ENCODE data around the gene SPTBN4.
"Not testable (repeated sequence)": the region's sequence is repeated elsewhere in the genome, so short reads cannot be mapped to it uniquely, and the experiment has no call there.

The SPTBN4 gene

DNA sequence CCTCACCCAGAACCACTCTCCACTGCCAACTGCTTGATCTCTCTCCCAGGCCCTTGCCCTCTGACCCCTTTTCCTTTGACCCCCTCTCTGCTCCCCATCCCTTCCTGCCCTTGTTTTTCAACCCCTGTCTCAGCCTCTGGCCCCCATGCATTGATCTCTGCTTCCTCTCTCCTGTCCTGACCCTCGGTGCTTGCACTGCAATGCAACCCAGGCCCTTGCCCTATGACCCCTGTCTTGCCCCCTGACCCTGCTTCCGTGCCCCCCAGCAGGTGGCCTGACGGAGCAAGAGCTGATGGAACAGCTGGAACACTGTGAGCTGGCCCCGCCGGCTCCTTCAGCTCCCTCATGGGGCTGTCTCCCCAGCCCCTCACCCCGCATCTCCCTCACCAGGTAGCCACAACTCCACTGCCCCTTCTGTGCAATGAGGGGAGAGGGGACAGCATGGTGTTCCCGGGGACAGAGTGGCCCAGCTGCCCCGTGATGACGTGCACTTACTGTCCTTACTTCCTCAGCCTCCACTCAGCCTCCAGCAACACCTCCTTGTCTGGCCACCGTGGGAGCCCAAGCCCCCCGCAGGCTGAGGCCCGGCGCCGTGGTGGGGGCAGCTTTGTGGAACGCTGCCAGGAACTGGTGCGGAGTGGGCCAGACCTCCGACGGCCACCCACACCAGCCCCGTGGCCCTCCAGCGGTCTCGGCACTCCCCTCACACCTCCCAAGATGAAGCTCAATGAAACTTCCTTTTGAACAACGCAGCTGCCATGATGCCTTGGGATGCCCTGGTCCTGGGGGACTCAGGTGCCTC lies 123.9 kb downstream of the SPTBN4 start:
- no peak for DNase-seq

DNA sequence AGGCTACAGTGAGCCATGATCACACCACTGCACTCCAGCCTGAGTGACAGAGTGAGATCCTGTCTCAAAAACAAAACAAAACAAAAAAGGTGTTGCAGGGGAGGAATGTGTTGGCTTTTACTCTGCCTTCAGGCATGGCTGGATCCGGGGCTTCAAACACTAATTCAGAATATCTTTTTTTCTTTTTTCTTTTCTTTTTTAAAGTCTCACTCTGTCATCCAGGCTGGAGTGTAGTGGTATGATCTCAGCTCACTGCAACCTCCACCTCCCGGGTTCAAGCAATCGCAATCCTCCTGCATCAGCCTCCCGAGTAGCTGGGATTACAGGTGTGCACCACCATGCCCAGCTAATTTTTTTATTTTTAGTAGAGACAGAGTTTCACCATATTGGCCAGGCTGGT lies 124.9 kb downstream of the SPTBN4 start:
- not testable (repeated sequence) for DNase-seq

DNA sequence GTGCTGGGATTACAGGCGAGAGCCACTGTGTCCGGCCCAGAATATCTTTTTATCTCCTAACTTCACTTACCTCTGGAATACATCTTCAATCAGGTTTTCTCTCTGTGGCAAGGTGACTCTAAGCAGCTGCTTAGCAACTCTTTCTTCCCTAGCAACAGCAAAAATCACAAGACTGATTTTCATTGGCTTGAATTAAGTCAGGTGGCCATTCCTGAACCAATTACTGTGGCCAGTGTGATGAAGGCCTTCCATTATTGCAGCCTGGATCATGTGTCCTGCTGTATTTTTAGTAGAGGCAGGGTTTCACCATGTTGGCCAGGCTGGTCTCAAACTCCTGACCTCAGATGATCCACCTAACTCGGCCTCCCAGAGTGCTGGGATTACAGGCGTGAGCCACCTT lies 125.4 kb downstream of the SPTBN4 start:
- no peak for DNase-seq

DNA sequence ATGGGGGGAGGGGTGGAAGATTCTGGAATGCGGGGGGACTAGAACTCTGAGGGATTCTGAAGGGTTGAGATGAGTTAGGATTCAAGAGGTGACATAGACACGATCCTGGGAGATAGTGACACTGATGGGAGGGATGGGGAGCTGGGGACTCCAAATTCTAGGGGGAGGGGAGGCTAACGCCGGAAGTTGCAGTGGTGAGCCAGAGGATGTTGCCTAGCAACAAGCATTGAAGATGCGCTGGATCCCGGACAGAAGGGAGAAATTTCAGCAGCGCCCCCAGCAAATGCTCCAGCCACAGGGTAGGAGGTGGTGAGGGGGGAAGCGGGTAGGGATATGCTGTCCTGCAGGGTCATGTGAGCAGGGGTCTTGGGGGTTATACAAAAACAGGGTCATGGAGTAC lies 127.5 kb downstream of the SPTBN4 start:
- DNase-seq: peak; percentile 39

DNA sequence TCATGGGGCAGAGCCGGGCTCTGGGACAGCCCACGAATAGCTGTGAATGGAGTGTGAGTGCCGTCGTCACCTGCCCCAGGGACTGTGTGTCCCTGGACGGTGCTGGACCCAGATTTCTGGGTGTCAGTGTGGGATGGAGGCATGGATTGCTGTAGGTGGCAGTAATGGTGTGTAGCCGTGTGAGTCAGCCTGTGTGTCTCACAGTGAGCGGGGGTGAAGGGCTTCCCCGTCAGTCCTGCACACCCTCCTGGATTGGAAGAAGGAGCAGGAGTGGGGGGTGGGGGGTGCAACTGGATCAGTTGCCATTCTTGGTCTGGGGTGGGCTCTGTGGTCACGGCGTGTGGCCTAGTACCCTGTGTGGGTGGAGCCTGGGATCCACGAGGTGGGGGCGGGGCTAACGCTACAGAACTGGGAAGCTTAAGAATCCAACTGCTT lies 127.9 kb downstream of the SPTBN4 start:
- DNase-seq: peak; percentile 22

DNA sequence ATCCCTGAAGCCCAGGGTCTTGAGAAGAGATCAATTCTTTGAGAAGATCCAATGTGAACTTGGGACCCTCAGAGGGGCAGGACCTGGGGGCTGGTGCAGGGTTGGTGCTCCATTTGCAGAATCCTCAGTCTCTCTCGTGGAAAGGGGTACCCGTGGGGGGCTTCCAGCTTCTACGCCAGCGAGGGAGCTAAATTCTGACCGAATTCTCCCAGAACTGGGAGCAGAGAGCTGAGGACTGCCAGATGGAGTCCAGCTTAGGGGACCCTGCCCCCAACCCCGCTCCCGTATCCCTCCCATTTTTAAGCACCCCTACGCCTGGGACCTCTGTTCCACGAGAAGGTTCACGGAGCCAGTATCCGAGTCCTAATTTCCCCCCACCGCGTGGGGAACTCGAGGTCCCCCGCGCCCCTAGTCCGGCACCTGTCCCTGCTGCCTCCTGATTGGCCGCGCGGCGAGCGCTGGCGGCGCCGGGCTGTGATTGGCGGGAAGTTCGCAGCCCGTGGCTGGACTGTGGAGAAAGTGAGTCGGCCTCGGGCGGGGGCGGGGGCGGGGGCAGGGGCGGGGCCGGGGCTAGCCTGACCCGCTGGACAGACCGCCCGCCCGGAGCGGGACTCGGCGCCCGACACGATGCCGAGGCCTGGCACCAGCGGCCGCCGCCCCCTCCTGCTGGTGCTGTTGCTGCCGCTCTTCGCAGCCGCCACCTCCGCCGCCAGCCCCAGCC lies 130.0 kb downstream of the SPTBN4 start:
- DNase-seq: peak; percentile 62

DNA sequence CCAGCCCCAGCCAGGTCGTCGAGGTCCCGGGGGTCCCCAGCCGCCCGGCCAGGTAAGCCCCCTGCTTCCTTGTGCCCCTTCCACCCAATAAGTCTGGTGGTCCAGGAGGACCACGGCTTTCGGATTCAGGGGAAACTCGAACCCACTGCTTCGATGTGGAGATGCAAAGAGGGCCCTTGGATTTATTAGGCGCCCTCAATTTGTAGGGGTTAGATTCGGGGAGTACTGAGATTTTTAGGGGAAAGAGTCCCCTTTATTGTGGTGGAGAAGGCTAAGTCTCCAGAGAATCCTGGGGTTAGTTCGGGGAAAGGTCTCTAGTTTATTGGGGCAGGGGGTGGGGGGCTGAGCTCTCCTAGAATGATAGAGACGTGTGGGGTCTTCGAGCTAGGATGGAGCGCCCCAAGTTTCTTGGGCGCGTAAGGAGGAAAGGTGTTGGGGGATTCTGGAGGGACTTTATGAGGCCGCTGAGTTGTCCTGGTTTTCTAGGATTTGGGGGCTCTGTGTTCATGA lies 130.6 kb downstream of the SPTBN4 start:
- no peak for DNase-seq

DNA sequence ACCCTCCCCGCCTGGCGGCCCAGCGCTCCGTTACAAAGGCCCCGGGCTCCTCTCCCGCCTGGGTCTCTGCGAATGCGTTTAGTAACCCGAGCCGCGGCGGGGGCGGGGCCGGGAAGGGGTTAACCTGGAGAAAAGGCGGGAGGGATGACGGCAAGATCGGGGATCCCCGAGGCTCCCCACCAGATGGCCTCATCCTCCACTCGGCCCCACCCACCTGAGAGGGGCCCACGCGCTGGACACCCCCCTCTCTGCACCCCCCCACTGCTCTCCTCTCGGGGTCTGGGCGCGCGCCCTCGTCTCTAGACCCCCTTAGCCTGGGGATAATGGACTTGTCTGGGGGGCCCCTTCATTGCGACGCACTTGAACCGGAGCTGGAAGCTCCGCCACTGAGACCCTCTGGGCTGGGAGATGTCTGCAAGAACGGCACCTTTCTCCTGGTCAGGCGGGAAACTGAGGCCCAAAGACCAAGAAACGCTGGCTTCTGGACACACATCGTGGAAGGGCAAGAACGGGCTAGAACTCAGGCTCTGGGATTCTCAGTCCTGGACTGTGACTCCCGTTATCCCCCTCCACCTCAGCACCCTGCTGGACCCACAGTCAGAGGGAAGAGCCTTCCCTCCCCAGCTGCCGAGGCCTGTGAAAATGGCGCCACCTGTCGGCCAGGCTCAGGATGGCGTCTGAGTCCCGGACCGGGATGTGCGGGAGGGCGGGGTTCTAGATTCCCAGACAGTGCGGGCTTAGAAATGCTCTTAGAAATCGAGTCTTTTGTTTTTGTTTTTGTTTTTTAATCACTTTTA lies 131.5 kb downstream of the SPTBN4 start:
- peak; percentile 96 for DNase-seq

DNA sequence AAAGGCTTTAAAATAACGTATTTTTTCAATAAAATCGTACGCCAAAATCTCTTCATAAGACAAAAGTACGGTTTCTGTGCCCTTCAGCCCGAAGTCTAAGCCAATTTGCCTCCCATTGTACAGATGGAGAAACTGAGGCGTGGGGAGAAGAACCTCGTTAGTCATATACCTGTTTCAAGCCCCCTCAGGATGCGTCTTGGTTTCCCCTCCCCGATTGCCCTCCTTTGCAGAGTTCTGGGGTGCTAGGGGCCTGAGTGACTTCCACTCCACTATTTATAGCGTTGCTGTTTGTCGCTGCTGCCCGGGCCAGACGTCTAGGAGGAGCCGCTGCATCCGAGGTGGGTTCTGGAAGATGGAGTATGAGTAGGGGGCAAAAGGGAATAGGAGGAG lies 132.1 kb downstream of the SPTBN4 start:
- DNase-seq: no peak

DNA sequence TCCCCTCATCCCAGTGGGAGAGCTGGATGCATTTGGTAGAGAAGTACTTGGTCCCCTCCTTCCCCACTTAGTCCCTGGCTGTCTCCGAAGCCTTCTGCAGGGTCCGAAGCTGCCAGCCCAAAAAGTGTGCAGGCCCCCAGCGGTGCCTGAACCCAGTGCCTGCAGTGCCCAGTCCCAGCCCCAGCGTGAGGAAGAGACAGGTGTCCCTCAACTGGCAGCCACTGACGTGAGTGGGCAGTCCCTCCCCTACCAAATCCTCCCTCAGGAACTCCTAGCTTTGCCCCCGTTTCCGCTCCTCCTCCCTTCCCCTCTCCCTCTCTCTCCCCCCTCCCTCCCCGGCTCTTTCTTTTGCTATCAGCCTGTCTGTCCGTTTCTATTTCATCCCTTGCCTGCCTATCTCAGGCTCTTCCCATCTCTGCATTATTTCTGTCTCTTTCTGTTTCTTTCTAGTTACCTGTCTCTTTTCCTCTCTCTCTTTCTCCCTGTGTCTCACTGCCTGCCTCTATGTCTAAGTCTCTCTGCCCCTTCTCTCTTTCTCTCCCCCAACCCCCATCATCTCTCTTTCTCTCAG lies 132.6 kb downstream of the SPTBN4 start:
- no peak for DNase-seq

DNA sequence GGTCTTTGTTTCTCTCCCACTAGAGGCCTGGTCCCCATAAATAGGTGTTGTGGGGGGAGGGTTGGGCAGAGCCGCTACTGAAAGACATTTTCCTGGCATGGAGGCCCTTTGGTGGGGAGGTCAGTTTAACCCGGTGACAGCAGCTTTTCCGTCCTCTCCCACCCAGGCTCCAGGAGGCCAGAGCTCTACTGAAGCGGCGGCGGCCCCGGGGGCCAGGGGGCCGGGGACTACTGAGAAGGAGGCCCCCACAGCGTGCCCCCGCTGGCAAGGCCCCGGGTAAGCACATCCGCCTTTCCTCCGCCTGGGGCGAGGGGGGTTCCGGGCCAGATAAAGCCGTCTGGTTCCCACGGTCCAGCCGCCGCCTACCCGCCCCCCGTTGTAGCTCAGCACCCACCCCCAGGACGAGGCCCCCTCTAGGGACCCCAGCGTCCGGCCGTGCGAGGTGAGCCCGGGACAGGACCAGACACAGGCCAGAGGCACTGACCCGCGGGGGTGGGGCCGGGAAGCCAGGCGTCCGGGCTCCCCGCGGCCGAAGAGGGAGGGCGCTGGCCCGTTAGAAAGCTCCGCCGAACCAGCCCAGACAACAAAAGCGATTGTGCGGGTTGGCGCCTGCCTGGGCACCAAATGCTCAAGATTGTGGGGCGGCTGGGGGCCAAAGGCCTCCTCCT lies 133.2 kb downstream of the SPTBN4 start:
- DNase-seq: peak; percentile 24

DNA sequence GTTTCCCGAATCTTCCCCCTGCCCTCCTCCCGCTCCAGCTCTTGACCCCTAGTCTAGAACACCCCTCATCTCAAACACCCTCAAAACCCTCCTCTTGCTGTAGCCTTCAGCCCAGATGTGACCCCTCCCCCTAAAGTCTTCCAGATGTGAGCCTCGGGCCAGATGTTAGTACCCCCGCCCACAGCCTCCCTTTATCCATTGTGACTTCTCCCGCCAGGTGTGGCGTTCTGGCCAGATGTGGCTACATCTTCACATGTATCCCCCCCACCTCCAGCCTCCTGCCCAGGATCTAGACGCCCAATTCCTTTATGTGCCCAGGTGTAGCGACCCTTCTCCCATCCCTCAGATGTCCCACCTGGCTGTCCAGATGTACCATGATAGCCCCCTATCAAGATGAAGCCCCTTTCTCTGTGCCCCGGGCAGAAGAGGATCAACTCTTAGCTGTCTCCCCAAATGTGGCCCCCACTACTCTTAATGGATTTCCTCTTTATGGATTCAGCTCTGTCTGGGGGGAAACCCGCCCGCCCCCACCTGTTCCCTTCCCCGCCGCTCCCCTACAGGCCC lies 133.9 kb downstream of the SPTBN4 start:
- no peak for DNase-seq

DNA sequence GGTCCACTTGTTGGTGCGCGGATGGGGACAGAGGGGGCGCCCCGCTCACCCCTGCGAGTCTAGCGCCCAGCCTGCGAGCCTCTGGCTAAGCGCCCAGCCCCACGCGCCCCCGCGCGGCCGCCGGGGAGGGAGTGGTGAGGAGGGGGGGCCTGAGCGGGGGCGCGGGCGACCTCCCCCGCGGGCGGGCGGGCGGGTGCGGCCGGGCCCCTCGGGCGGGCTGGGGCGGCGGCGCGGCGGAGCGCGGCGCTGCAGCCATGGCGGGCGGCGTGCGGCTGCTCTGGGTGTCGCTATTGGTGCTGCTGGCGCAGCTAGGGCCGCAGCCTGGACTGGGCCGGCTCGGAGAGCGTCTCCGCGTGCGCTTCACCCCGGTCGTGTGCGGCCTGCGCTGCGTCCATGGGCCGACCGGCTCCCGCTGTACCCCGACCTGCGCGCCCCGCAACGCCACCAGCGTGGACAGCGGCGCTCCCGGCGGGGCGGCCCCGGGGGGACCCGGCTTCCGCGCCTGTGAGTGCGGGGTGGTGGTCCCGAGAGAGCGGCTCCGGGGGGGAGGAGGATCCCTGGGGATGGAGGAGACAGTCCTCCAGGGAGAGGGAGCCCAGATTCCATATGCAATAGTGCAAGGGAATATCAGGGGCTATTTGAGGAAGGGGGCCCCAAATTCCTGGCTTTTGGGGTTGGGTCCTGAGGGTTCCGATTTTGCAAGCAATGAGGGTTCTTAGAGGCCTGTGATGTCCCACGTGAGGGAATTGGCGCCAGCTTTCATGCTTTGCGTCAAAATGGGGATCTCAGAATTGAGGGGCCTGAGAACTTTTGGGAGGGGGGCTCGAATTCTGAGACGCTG lies 134.6 kb downstream of the SPTBN4 start, which contains the start of gene LTBP4:
Gene LTBP4, plus strand, starts transcription at position 236 of the 841 bp plus-strand sequence. Its CDS starts 19 bp downstream, at position 255.
- DNase-seq: peak; percentile 42

DNA sequence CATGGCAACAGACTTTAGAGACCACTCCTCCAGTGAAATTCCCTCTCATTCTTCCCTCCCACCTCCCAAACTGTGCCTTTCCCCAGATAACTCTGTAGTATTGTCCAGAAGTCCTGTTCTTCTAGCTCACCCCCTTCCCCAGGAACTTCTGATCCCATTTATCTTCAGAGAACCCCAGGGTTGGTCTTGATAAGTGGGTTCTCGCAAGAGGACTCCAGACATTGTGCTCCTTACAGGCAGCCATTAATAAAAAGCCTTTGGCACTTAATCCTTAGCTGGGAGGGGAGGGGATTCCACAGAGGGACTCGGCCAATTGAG lies 136.2 kb downstream of the SPTBN4 start:
- no peak for DNase-seq

DNA sequence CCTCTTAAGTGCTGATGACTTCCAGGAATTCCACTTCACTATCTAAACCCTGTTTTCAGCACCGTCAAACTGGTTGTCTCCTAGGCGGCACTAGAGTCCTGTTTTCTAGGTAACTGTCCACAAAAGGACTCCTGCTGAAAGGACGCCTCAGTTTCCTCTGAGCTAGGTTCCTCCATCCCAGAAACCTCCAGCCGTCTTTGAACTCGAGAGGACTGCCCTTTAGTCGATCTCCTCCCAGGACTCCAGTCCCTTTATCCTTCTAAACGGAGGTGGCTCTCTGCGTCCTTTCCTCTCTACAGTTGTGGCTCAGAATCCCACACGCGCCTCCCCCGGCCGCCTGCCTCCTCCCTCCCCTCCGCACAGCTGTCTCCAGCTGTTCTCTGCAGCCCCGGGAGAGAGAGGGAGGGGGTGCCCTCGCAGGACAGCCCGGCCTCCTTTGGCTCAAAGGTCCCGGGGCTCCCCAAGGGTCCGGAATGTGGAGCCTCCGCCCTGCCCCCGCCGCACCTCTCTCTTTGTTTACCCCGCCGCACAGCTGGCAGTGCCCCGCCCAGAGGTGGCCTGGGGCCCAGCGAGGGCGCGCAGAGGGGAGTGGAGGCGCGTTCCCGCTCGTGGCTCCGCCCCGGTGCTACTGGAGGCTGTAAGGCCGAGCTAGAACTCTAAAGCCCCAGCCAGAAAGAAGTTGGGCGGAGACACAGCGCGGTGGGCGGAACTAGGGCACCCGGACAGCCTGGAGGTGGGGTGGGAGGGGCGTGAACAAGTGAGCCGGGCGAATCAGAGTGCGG lies 136.8 kb downstream of the SPTBN4 start:
- peak; percentile 89 for DNase-seq

DNA sequence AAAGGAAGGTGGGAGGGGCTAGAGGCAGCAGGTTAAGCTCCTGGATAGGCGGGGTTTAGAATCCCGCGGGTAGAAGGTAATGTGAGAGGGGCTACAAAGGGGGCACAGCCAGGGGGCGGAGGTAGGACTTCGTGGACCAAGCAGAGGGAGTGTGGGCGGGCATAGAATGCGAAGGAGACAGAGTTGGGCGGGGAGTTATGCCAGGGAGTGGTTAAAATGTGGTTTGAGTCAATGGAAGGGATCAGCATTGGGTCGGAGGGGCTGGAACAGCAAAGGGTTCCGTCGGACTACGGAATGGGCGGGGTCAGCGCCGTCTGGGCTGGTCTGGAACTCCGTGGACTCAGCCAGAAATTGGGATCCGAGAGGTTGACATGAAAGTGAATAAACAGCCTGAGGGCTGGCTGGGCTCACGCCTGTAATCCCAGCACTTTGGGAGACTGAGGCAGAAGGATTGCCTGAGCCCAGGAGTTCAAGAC lies 137.4 kb downstream of the SPTBN4 start:
- DNase-seq: no peak

DNA sequence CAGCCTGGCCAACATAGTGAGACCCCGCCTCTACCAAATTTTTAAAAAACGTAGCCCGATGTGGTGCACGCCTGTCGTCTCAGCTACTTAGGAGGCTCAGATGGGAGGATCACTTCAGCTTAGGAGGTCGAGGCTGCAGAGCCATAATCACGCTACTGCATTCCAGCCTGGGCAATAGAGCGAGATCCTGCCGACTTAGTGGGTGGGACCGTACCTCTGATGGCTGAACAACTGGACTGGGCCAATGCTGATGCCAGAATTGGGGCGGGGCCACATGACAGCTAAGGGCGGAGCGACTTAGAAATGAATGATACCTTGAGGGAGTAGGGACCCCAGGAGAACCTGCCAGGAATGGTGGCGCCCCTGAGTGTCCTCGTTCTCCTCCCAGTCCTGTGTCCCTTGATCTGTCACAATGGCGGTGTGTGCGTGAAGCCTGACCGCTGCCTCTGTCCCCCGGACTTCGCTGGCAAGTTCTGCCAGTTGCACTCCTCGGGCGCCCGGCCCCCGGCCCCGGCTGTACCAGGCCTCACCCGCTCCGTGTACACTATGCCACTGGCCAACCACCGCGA lies 137.9 kb downstream of the SPTBN4 start:
- no peak for DNase-seq

DNA sequence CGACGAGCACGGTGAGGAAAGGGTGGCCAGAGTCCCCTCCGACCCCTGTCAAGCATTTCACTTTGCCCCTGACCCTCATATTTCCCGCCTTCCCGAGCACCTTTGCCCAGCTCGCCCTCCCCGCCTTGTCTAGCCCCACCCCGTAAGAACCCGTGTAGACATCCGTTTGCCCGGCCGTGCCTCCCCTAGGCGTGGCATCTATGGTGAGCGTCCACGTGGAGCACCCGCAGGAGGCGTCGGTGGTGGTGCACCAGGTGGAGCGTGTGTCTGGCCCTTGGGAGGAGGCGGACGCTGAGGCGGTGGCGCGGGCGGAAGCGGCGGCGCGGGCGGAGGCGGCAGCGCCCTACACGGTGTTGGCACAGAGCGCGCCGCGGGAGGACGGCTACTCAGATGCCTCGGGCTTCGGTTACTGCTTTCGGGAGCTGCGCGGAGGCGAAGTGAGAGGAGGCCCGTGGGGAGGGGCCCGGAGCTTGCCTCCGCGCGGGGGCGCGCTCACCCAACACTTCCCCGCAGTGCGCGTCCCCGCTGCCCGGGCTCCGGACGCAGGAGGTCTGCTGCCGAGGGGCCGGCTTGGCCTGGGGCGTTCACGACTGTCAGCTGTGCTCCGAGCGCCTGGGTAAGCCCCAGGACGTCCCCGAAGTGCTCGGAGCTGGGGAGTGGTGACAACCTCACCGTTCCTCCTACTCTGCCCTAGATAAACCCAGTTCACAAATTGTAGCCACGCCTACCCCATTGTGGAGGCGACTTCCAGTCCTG lies 138.6 kb downstream of the SPTBN4 start:
- peak; percentile 75 for DNase-seq
